ENCODE data around the gene HCCS.

DNA sequence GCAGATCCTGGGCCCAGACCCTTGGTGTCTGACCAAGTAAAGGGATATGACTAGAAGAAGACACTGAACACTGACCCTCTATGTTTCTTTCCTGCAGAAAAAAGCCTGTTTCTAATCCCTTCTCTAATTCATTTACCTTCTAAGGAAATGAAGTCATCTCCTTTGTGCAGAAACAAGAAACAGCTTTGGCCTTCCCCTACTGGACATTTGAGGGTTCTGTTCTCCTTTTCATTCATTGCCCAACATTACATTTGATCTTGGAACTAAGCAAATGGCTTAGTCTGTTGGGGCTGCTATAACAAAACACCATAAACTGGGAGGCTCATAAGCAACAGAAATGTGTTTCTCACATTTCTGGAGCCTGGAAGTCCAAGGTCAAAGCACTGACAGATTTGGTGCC, 20.0 kb downstream of the HCCS start:
- TF ChIP-seq, protein P1, sequence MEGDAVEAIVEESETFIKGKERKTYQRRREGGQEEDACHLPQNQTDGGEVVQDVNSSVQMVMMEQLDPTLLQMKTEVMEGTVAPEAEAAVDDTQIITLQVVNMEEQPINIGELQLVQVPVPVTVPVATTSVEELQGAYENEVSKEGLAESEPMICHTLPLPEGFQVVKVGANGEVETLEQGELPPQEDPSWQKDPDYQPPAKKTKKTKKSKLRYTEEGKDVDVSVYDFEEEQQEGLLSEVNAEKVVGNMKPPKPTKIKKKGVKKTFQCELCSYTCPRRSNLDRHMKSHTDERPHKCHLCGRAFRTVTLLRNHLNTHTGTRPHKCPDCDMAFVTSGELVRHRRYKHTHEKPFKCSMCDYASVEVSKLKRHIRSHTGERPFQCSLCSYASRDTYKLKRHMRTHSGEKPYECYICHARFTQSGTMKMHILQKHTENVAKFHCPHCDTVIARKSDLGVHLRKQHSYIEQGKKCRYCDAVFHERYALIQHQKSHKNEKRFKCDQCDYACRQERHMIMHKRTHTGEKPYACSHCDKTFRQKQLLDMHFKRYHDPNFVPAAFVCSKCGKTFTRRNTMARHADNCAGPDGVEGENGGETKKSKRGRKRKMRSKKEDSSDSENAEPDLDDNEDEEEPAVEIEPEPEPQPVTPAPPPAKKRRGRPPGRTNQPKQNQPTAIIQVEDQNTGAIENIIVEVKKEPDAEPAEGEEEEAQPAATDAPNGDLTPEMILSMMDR (IDR thresholded peaks at IDR 0.05) = no peak
- TF ChIP-seq POLR2A (IDR thresholded peaks at IDR 0.05) = no peak
